HEK293 (cell line): Measurements from ENCODE around the gene GUCY1B1.

Experiments used
- CTCF ChIA-PET: fragments of 350-600 bp; formaldehyde crosslinking; extraction: SDS; loops from one replicate; lab custom pipeline; 2021; ENCODE audit warnings: antibody characterized with exemption; lab: Yijun Ruan, JAX
- POLR2A ChIA-PET: fragments of 300-600 bp; formaldehyde crosslinking; extraction: SDS; loops from one replicate; lab custom pipeline; 2020; ENCODE audit warnings: antibody characterized with exemption, inconsistent platforms; lab: Yijun Ruan, JAX
- H3K27ac ChIP-seq: fragments of 200-500 bp; sonication (Bioruptor generic); 2 replicates; pipeline ENCODE4 v1.5.1; 2014; ENCODE audit warnings: low read depth, low read length, control low read depth, inconsistent platforms; ENCODE audit errors: extremely low read depth
- H3K36me3 ChIP-seq, 2 experiments: fragments of 200-500 bp in 1 of 2; sonication (Bioruptor generic) in 1 of 2; 1 replicate in 1 of 2; 2 replicates in 1 of 2; pipeline ENCODE4 v1.5.1; 2014 to 2017; ENCODE audit warnings: inconsistent platforms in 2 of 2, low read length in 2 of 2; ENCODE audit not compliant: control insufficient read depth in 2 of 2, insufficient read depth in 1 of 2
- H3K4me1 ChIP-seq: fragments of 200-500 bp; sonication (Bioruptor generic); 2 replicates; pipeline ENCODE4 v1.5.1; 2014; ENCODE audit warnings: mild to moderate bottlenecking, low read length, inconsistent platforms; ENCODE audit not compliant: control insufficient read depth, insufficient read depth
- H3K4me3 ChIP-seq: 2 replicates; pipeline ENCODE4 v1.5.1; 2011; ENCODE audit warnings: low read depth, mild to moderate bottlenecking, control low read depth, low read length, moderate library complexity
- H3K9me3 ChIP-seq: fragments of 200-500 bp; sonication (Bioruptor generic); 2 replicates; pipeline ENCODE4 v1.5.1; 2014; ENCODE audit warnings: low read depth, low read length, inconsistent platforms; ENCODE audit not compliant: control insufficient read depth, insufficient read depth
- SCRT2 ChIP-seq: fragments of 450-650 bp; formaldehyde crosslinking; IDR thresholded peaks from 2 replicates; pipeline ENCODE4 v1.5.1; 2016; ENCODE audit warnings: missing biosample characterization, missing genetic modification characterization
- TCF7L2 ChIP-seq: IDR thresholded peaks from 2 replicates; pipeline ENCODE4 v1.6.1; 2011; ENCODE audit warnings: low read depth, mild to moderate bottlenecking, inconsistent platforms, low read length, moderate library complexity, borderline replicate concordance
- ZBTB1 ChIP-seq: fragments of 450-650 bp; formaldehyde crosslinking; IDR thresholded peaks from 2 replicates; pipeline ENCODE4 v1.5.1; 2016; ENCODE audit warnings: missing biosample characterization, missing genetic modification characterization
- ZBTB17 ChIP-seq: fragments of 450-650 bp; formaldehyde crosslinking; IDR thresholded peaks from 2 replicates; pipeline ENCODE4 v1.5.1; 2016; ENCODE audit warnings: missing biosample characterization, missing genetic modification characterization
- ZNF10 ChIP-seq: fragments of 450-650 bp; formaldehyde crosslinking; IDR thresholded peaks from 2 replicates; pipeline ENCODE4 v1.5.1; 2017; ENCODE audit warnings: missing biosample characterization, missing genetic modification characterization
- ZNF2 ChIP-seq: fragments of 450-650 bp; formaldehyde crosslinking; IDR thresholded peaks from 2 replicates; pipeline ENCODE4 v1.5.1; 2016; ENCODE audit warnings: missing biosample characterization, missing genetic modification characterization
- ZNF274 ChIP-seq, 2 experiments: fragments of 200-500 bp in 1 of 2; fragments of 450-650 bp in 1 of 2; sonication (Bioruptor generic) in 1 of 2; formaldehyde crosslinking in 1 of 2; IDR thresholded peaks; 2 replicates each; pipeline versions ENCODE4 v1.5.1 to v1.6.1; 2014 to 2016; ENCODE audit warnings: borderline replicate concordance in 1 of 2, inconsistent platforms in 1 of 2, low read length in 1 of 2, missing biosample characterization in 1 of 2, missing genetic modification characterization in 1 of 2
- ZNF335 ChIP-seq: fragments of 450-650 bp; formaldehyde crosslinking; conservative IDR thresholded peaks from 2 replicates; pipeline ENCODE4 v1.5.1; 2016; ENCODE audit warnings: missing biosample characterization, missing genetic modification characterization
- ZNF404 ChIP-seq: fragments of 450-650 bp; formaldehyde crosslinking; IDR thresholded peaks from 2 replicates; pipeline ENCODE4 v1.5.1; 2017; ENCODE audit warnings: missing biosample characterization, missing genetic modification characterization
- ZNF792 ChIP-seq: fragments of 450-650 bp; formaldehyde crosslinking; IDR thresholded peaks from 2 replicates; pipeline ENCODE4 v1.5.1; 2016; ENCODE audit warnings: missing biosample characterization, missing genetic modification characterization
- ZSCAN5A ChIP-seq: fragments of 450-650 bp; formaldehyde crosslinking; IDR thresholded peaks from 2 replicates; pipeline ENCODE4 v1.5.1; 2016; ENCODE audit warnings: missing biosample characterization, missing genetic modification characterization
- TF ChIP-seq, protein P1 (sequence below): fragments of 450-650 bp; formaldehyde crosslinking; IDR thresholded peaks from 2 replicates; pipeline ENCODE4 v1.5.1; 2016; ENCODE audit warnings: missing biosample characterization, missing genetic modification characterization
- TF ChIP-seq, protein P2 (sequence below): fragments of 450-650 bp; formaldehyde crosslinking; IDR thresholded peaks from 2 replicates; pipeline ENCODE4 v1.5.1; 2016; ENCODE audit warnings: missing biosample characterization, missing genetic modification characterization
- TF ChIP-seq, protein P3 (sequence below): fragments of 450-650 bp; formaldehyde crosslinking; IDR thresholded peaks from 2 replicates; pipeline ENCODE4 v1.5.1; 2017; ENCODE audit warnings: missing biosample characterization, missing genetic modification characterization

GUCY1B1 gene

GRCh38 chr4:155819066-155819465 is 60.2 kb downstream of the GUCY1B1 start:
- CTCF ChIA-PET: no interaction called here
- H3K36me3 ChIP-seq: no peaks in the 10 kb centered on the region
- POLR2A ChIA-PET: no interaction called here

GRCh38 chr4:155820887-155821518 is 62.2 kb downstream of the GUCY1B1 start:
- CTCF ChIA-PET: interaction anchor here (1.2 kb wide), 1 partner anchor 132 kb away, joined by 3 read pairs; no protein-coding TSS in a partner anchor

More at GRCh38 chr4:155819066-155819465, 60.2 kb downstream of the GUCY1B1 start:
- Histone ChIP-seq H3K27ac (no peak overlapping the region), H3K4me1 (no peaks in the 10 kb centered on the region), H3K9me3 (no peaks in the 10 kb centered on the region), H3K4me3 (no peak overlapping the region)
- TF ChIP-seq ZBTB1 (no peak), ZSCAN5A (tag by site-specific recombination) (no peak), ZNF335 (tag by site-specific recombination) (no peak), ZNF404 (tag by site-specific recombination) (no peak), ZNF792 (tag by site-specific recombination) (no peak), ZNF2 (tag by site-specific recombination) (no peak), TCF7L2 (no peak)

More at GRCh38 chr4:155820887-155821518, 62.2 kb downstream of the GUCY1B1 start:
- Histone ChIP-seq H3K27ac (no peak overlapping the region), H3K4me1 (no peaks in the 10 kb centered on the region), H3K36me3 (no peaks in the 10 kb centered on the region), H3K9me3 (no peaks in the 10 kb centered on the region), H3K4me3 (no peak overlapping the region)
- POLR2A ChIA-PET: no interaction called here
- TF ChIP-seq ZBTB17 (tag by site-specific recombination): no peak
- TF ChIP-seq, protein P1, sequence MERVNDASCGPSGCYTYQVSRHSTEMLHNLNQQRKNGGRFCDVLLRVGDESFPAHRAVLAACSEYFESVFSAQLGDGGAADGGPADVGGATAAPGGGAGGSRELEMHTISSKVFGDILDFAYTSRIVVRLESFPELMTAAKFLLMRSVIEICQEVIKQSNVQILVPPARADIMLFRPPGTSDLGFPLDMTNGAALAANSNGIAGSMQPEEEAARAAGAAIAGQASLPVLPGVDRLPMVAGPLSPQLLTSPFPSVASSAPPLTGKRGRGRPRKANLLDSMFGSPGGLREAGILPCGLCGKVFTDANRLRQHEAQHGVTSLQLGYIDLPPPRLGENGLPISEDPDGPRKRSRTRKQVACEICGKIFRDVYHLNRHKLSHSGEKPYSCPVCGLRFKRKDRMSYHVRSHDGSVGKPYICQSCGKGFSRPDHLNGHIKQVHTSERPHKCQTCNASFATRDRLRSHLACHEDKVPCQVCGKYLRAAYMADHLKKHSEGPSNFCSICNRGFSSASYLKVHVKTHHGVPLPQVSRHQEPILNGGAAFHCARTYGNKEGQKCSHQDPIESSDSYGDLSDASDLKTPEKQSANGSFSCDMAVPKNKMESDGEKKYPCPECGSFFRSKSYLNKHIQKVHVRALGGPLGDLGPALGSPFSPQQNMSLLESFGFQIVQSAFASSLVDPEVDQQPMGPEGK (tag by site-specific recombination): no peak
- no peak for TF ChIP-seq SCRT2 (tag by site-specific recombination)
- no peak for TF ChIP-seq ZBTB1
- TF ChIP-seq, protein P2, sequence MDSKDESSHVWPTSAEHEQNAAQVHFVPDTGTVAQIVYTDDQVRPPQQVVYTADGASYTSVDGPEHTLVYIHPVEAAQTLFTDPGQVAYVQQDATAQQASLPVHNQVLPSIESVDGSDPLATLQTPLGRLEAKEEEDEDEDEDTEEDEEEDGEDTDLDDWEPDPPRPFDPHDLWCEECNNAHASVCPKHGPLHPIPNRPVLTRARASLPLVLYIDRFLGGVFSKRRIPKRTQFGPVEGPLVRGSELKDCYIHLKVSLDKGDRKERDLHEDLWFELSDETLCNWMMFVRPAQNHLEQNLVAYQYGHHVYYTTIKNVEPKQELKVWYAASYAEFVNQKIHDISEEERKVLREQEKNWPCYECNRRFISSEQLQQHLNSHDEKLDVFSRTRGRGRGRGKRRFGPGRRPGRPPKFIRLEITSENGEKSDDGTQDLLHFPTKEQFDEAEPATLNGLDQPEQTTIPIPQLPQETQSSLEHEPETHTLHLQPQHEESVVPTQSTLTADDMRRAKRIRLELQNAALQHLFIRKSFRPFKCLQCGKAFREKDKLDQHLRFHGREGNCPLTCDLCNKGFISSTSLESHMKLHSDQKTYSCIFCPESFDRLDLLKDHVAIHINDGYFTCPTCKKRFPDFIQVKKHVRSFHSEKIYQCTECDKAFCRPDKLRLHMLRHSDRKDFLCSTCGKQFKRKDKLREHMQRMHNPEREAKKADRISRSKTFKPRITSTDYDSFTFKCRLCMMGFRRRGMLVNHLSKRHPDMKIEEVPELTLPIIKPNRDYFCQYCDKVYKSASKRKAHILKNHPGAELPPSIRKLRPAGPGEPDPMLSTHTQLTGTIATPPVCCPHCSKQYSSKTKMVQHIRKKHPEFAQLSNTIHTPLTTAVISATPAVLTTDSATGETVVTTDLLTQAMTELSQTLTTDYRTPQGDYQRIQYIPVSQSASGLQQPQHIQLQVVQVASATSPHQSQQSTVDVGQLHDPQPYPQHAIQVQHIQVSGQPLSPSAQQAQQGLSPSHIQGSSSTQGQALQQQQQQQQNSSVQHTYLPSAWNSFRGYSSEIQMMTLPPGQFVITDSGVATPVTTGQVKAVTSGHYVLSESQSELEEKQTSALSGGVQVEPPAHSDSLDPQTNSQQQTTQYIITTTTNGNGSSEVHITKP: no peak
- TF ChIP-seq ZNF10: no peak
- TF ChIP-seq, protein P3, sequence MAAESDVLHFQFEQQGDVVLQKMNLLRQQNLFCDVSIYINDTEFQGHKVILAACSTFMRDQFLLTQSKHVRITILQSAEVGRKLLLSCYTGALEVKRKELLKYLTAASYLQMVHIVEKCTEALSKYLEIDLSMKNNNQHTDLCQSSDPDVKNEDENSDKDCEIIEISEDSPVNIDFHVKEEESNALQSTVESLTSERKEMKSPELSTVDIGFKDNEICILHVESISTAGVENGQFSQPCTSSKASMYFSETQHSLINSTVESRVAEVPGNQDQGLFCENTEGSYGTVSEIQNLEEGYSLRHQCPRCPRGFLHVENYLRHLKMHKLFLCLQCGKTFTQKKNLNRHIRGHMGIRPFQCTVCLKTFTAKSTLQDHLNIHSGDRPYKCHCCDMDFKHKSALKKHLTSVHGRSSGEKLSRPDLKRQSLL (tag by site-specific recombination): no peak
- no peak for TF ChIP-seq ZNF274 (IDR thresholded peaks at IDR 0.05; ENCODE audit: low read length)
- TF ChIP-seq ZNF274 (tag by site-specific recombination; IDR thresholded peaks at IDR 0.05; ENCODE audit: borderline replicate concordance): no peak
